ENCODE measurements around the gene HSCB.
A peak's percentile ranks its signal among the peaks of the same experiment; 100 is the strongest.

Gene HSCB

GRCh38 chr22:28798810-28799605 is 57.2 kb downstream of the HSCB start:
- peaks cover 35% of the 10 kb centered on the region for H3K36me3 ChIP-seq (ENCODE audit: insufficient read depth, low read length)

GRCh38 chr22:28799606-28800307 is 57.9 kb downstream of the HSCB start:
- Histone ChIP-seq H3K27me3 (ENCODE audit: insufficient read depth, low read length) (peaks cover 7% of the 10 kb centered on the region; the same call in 1 of the 2 replicates), H3K36me3 (ENCODE audit: insufficient read depth, low read length) (peaks cover 27% of the 10 kb centered on the region), H3K9me3 (ENCODE audit: low read length) (no peaks in the 10 kb centered on the region), H3K27ac (ENCODE audit: low read depth, low read length, poor library complexity, severe bottlenecking) (no peak overlapping the region), H3K9ac (ENCODE audit: low read length) (peak overlapping the region; percentile 80), H3K4me2 (ENCODE audit: low read length) (peak overlapping the region; percentile 71), H3K79me2 (ENCODE audit: insufficient read depth, low read length) (no peaks in the 10 kb centered on the region), H4K20me1 (ENCODE audit: insufficient read depth, low read length) (no peaks in the 10 kb centered on the region), H2AFZ (ENCODE audit: low read length) (no peak overlapping the region), H3K4me3 (ENCODE audit: low read depth, low read length, poor library complexity, severe bottlenecking) (peak overlapping the region; percentile 88), H3F3A (ENCODE audit: insufficient read depth, low read length) (no peaks in the 10 kb centered on the region; the same call in 1 of the 2 replicates), H3K4me1 (ENCODE audit: insufficient read depth, low read length, severe bottlenecking) (peaks cover 35% of the 10 kb centered on the region), H3K9me2 (ENCODE audit: low read depth, low read length) (no peaks in the 10 kb centered on the region)
- TF ChIP-seq EZH2 (IDR thresholded peaks at IDR 0.05; ENCODE audit: borderline replicate concordance, low read length), result no peak
- TF ChIP-seq CTCF (IDR thresholded peaks at IDR 0.05; ENCODE audit: low read length), result no peak

More at GRCh38 chr22:28798810-28799605, 57.2 kb downstream of the HSCB start:
- H3K27ac ChIP-seq (ENCODE audit: low read depth, low read length, poor library complexity, severe bottlenecking), result no peak overlapping the region
- peak overlapping the region; percentile 71 for H3K4me2 ChIP-seq (ENCODE audit: low read length)
- no peaks in the 10 kb centered on the region for H4K20me1 ChIP-seq (ENCODE audit: insufficient read depth, low read length)
- H3K9me3 ChIP-seq (ENCODE audit: low read length), result no peaks in the 10 kb centered on the region
- peaks cover 7% of the 10 kb centered on the region; the same call in 1 of the 2 replicates for H3K27me3 ChIP-seq (ENCODE audit: insufficient read depth, low read length)
- H3K4me3 ChIP-seq (ENCODE audit: low read depth, low read length, poor library complexity, severe bottlenecking), result peak overlapping the region; percentile 88
- TF ChIP-seq EZH2 (IDR thresholded peaks at IDR 0.05; ENCODE audit: borderline replicate concordance, low read length), result no peak
- TF ChIP-seq CTCF (IDR thresholded peaks at IDR 0.05; ENCODE audit: low read length), result no peak
- no peaks in the 10 kb centered on the region for H3K79me2 ChIP-seq (ENCODE audit: insufficient read depth, low read length)
- H3K9ac ChIP-seq (ENCODE audit: low read length), result peak overlapping the region; percentile 80; the same call in 1 of the 2 replicates
- no peak overlapping the region for H2AFZ ChIP-seq (ENCODE audit: low read length)
- peaks cover 35% of the 10 kb centered on the region for H3K4me1 ChIP-seq (ENCODE audit: insufficient read depth, low read length, severe bottlenecking)
- no peaks in the 10 kb centered on the region for H3K9me2 ChIP-seq (ENCODE audit: low read depth, low read length)
- no peaks in the 10 kb centered on the region; the same call in 1 of the 2 replicates for H3F3A ChIP-seq (ENCODE audit: insufficient read depth, low read length)

- no peaks in the 10 kb centered on the region for H4K20me1 ChIP-seq (ENCODE audit: insufficient read depth, low read length)
- H3K9me3 ChIP-seq (ENCODE audit: low read length), result no peaks in the 10 kb centered on the region
- H3K9ac ChIP-seq (ENCODE audit: low read length), result peak within 1 kb of the TSS; percentile 80
- H3K36me3 ChIP-seq (ENCODE audit: insufficient read depth, low read length), result peaks cover 20% of the 10 kb centered on the region
- no peak for TF ChIP-seq CTCF (IDR thresholded peaks at IDR 0.05; ENCODE audit: low read length)
- peaks cover 35% of the 10 kb centered on the region for H3K4me1 ChIP-seq (ENCODE audit: insufficient read depth, low read length, severe bottlenecking)
- peak within 1 kb of the TSS; percentile 88 for H3K4me3 ChIP-seq (ENCODE audit: low read depth, low read length, poor library complexity, severe bottlenecking)
- H3K27ac ChIP-seq (ENCODE audit: low read depth, low read length, poor library complexity, severe bottlenecking), result no peak within 1 kb of the TSS
- H3K79me2 ChIP-seq (ENCODE audit: insufficient read depth, low read length), result no peaks in the 10 kb centered on the region
- H2AFZ ChIP-seq (ENCODE audit: low read length), result no peak within 1 kb of the TSS
- peaks cover 7% of the 10 kb centered on the region; the same call in 1 of the 2 replicates for H3K27me3 ChIP-seq (ENCODE audit: insufficient read depth, low read length)
- no peaks in the 10 kb centered on the region; the same call in 1 of the 2 replicates for H3F3A ChIP-seq (ENCODE audit: insufficient read depth, low read length)
- no peaks in the 10 kb centered on the region for H3K9me2 ChIP-seq (ENCODE audit: low read depth, low read length)
- peak within 1 kb of the TSS; percentile 71 for H3K4me2 ChIP-seq (ENCODE audit: low read length)
Measured at GRCh38 chr22:28800308-28801041, 58.6 kb downstream of the HSCB start, which contains the start of gene XBP1. Gene XBP1, minus strand, starts transcription at chr22:28800569.
